ENCODE measurements around the gene MOK.
A peak's percentile ranks its signal among the peaks of the same experiment; 100 is the strongest.

Gene MOK

DNA sequence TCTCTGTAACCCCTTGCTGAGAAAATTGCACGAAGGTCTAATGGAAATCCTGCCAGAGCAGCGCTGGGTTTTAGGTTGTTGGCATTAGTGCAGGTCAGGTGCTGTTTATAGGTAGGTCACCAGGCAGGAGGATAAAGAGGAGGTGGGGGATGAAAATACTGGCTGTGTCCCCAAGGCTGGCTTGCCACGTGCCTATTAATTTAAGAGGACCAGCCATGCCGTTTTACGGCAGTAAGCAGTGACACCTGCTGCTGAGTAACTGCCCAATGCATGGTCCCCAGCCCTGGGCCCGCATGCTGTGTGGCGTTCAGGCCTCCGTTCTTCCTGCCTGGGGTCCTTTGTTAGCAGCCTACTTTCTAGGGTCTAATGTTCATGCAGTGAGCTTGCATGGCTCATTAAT, 98.0 kb downstream of the MOK start:
- no peak for TF ChIP-seq POLR2AphosphoS5 (IDR thresholded peaks at IDR 0.05; ENCODE audit: low read depth, low read length)
- no peak for TF ChIP-seq TAF1 (IDR thresholded peaks at IDR 0.05; ENCODE audit: low read depth, low read length)
- TF ChIP-seq PAX5 (IDR thresholded peaks at IDR 0.05; ENCODE audit: insufficient read depth, low read length, severe bottlenecking) = no peak
- TF ChIP-seq POU2F2 (IDR thresholded peaks at IDR 0.05; ENCODE audit: low read depth, low read length) = no peak
- no peak for TF ChIP-seq SPI1 (IDR thresholded peaks at IDR 0.05; ENCODE audit: low read depth, low read length)
- no peak for TF ChIP-seq POLR2A (IDR thresholded peaks at IDR 0.05; ENCODE audit: low read depth, low read length)
- no peak for FAIRE-seq
- DNase-seq (ENCODE audit: insufficient read length, low spot score) = no peak

GRCh38 chr14:102205560-102205959, 99.4 kb downstream of the MOK start:
- DNase-seq (ENCODE audit: insufficient read length, low spot score) (no peak), FAIRE-seq (no peak)
- no peak for TF ChIP-seq POLR2A (IDR thresholded peaks at IDR 0.05; ENCODE audit: low read depth, low read length)
- no peak for TF ChIP-seq SPI1 (IDR thresholded peaks at IDR 0.05; ENCODE audit: low read depth, low read length)
- no peak for TF ChIP-seq POU2F2 (IDR thresholded peaks at IDR 0.05; ENCODE audit: low read depth, low read length)

- FAIRE-seq = no peak
- TF ChIP-seq POU2F2 (IDR thresholded peaks at IDR 0.05; ENCODE audit: low read depth, low read length) (no peak), PAX5 (IDR thresholded peaks at IDR 0.05; ENCODE audit: insufficient read depth, low read length, severe bottlenecking) (no peak)
- no peak for DNase-seq (ENCODE audit: insufficient read length, low spot score)
Measured at GRCh38 chr14:102203382-102203781, 101.6 kb downstream of the MOK start.

DNA sequence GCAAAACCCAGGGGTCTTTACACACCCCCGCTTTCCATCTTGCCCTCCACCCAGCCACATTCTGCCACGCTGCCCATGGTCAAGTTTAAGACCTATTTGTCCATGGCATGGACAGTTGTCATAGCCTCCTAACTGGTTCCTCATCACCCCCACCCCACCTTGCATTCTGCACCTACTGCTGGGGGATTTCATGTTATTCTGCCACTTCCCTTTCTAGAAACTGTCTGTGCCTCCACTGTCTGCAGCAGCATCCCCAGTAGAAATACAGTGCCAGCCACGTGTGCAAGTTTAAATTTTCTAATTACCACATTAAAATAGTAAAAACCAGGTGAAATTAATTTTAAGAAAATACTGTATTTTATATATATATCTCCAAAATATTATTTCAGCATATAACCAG, 102.0 kb downstream of the MOK start:
- DNase-seq (ENCODE audit: insufficient read length, low spot score) (no peak), FAIRE-seq (peak; percentile 77)
- TF ChIP-seq POLR2AphosphoS5 (IDR thresholded peaks at IDR 0.05; ENCODE audit: low read depth, low read length) (no peak), SPI1 (IDR thresholded peaks at IDR 0.05; ENCODE audit: low read depth, low read length) (peak; percentile 83), POLR2A (IDR thresholded peaks at IDR 0.05; ENCODE audit: low read depth, low read length) (no peak), TAF1 (IDR thresholded peaks at IDR 0.05; ENCODE audit: low read depth, low read length) (no peak)

- DNase-seq (ENCODE audit: insufficient read length, low spot score) = no peak
- peak; percentile 51 for FAIRE-seq
- no peak for TF ChIP-seq TAF1 (IDR thresholded peaks at IDR 0.05; ENCODE audit: low read depth, low read length)
- TF ChIP-seq POLR2AphosphoS5 (IDR thresholded peaks at IDR 0.05; ENCODE audit: low read depth, low read length) = no peak
- TF ChIP-seq POLR2A (IDR thresholded peaks at IDR 0.05; ENCODE audit: low read depth, low read length) = no peak
- no peak for TF ChIP-seq POU2F2 (IDR thresholded peaks at IDR 0.05; ENCODE audit: low read depth, low read length)
Measured at GRCh38 chr14:102201776-102202175, 103.2 kb downstream of the MOK start.

DNA sequence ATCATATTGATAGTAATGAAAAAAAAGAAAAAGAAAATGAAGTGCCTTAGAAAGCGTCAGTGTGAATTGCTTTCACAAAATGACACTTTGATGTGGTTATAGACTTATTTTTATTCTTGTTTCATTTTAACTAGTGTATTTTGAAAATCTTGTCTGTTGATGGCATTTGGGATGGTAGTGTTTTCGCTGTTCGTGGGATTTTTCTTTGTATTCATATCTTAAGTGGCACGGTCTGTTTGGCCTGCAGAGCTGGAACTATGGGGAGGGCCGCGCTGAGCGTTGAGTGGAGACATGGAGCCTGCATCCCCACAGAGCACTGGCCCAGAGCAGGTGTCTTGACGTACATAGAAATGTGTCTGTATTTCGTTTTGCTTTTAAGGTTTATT, 103.6 kb downstream of the MOK start:
- FAIRE-seq (peak; percentile 13), DNase-seq (ENCODE audit: insufficient read length, low spot score) (no peak)
- TF ChIP-seq SPI1 (IDR thresholded peaks at IDR 0.05; ENCODE audit: low read depth, low read length) = no peak
- no peak for TF ChIP-seq TAF1 (IDR thresholded peaks at IDR 0.05; ENCODE audit: low read depth, low read length)
- TF ChIP-seq POLR2A (IDR thresholded peaks at IDR 0.05; ENCODE audit: low read depth, low read length) = no peak
- TF ChIP-seq POU2F2 (IDR thresholded peaks at IDR 0.05; ENCODE audit: low read depth, low read length) = no peak
- TF ChIP-seq POLR2AphosphoS5 (IDR thresholded peaks at IDR 0.05; ENCODE audit: low read depth, low read length) = no peak
- TF ChIP-seq PAX5 (IDR thresholded peaks at IDR 0.05; ENCODE audit: insufficient read depth, low read length, severe bottlenecking) = no peak

GRCh38 chr14:102200690-102201352, 104.1 kb downstream of the MOK start:
- DNase-seq (ENCODE audit: insufficient read length, low spot score) (no peak), FAIRE-seq (peak; percentile 64)
- no peak for TF ChIP-seq POU2F2 (IDR thresholded peaks at IDR 0.05; ENCODE audit: low read depth, low read length)
- TF ChIP-seq PAX5 (IDR thresholded peaks at IDR 0.05; ENCODE audit: insufficient read depth, low read length, severe bottlenecking) = no peak
- no peak for TF ChIP-seq POLR2AphosphoS5 (IDR thresholded peaks at IDR 0.05; ENCODE audit: low read depth, low read length)
- TF ChIP-seq TAF1 (IDR thresholded peaks at IDR 0.05; ENCODE audit: low read depth, low read length) = no peak
- TF ChIP-seq POLR2A (IDR thresholded peaks at IDR 0.05; ENCODE audit: low read depth, low read length) = no peak
- TF ChIP-seq SPI1 (IDR thresholded peaks at IDR 0.05; ENCODE audit: low read depth, low read length) = no peak

DNA sequence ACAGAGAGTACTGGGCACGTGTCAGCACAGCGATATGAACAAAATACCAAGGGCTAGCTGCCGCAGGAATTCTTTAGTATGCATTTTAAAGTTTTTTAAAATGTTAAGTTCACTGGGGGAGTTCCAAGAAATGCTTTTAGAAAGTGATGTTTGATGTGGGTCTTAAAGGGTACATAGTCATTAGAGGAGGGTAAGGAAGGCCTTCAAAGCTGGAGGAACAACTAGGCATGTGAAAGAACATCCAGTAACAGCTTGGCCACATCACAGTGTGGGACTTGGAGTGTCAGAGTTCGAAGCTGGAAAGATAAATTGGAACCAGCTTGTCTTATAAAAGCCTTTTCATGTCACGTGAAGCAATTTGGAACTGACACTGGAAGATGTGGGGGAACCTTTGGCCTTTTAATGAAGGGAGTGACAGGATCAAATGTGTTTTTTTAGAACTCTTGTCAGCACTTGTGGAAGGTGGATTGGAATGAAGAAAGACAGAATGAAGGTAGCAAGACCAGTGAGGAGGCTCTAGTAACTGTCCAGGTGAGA, 107.6 kb downstream of the MOK start:
- no peak for TF ChIP-seq POU2F2 (IDR thresholded peaks at IDR 0.05; ENCODE audit: low read depth, low read length)
- TF ChIP-seq SPI1 (IDR thresholded peaks at IDR 0.05; ENCODE audit: low read depth, low read length) = no peak
- TF ChIP-seq TAF1 (IDR thresholded peaks at IDR 0.05; ENCODE audit: low read depth, low read length) = no peak
- no peak for TF ChIP-seq POLR2AphosphoS5 (IDR thresholded peaks at IDR 0.05; ENCODE audit: low read depth, low read length)
- no peak for TF ChIP-seq PAX5 (IDR thresholded peaks at IDR 0.05; ENCODE audit: insufficient read depth, low read length, severe bottlenecking)
- no peak for TF ChIP-seq POLR2A (IDR thresholded peaks at IDR 0.05; ENCODE audit: low read depth, low read length)
- FAIRE-seq = no peak
- no peak for DNase-seq (ENCODE audit: insufficient read length, low spot score)

DNA sequence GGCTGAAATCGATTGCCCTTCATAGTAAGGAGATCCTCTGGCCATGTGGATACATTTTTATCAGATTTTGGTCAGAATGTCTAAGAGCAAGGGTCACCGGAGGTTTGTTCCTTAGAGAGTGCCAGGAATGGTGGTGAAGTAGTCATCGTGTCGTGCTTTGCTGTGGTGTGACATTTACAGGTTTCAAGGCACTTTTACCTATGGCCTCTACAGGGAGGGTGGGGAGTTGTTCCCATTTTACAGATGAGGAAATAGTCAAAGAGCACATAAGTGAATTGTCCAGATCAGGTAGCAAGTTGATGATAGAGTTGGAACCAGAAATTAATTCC, 108.1 kb downstream of the MOK start:
- no peak for FAIRE-seq
- DNase-seq (ENCODE audit: insufficient read length, low spot score) = no peak
- TF ChIP-seq TAF1 (IDR thresholded peaks at IDR 0.05; ENCODE audit: low read depth, low read length) (no peak), POLR2AphosphoS5 (IDR thresholded peaks at IDR 0.05; ENCODE audit: low read depth, low read length) (no peak), POU2F2 (IDR thresholded peaks at IDR 0.05; ENCODE audit: low read depth, low read length) (no peak), POLR2A (IDR thresholded peaks at IDR 0.05; ENCODE audit: low read depth, low read length) (no peak), PAX5 (IDR thresholded peaks at IDR 0.05; ENCODE audit: insufficient read depth, low read length, severe bottlenecking) (no peak), SPI1 (IDR thresholded peaks at IDR 0.05; ENCODE audit: low read depth, low read length) (no peak)

DNA sequence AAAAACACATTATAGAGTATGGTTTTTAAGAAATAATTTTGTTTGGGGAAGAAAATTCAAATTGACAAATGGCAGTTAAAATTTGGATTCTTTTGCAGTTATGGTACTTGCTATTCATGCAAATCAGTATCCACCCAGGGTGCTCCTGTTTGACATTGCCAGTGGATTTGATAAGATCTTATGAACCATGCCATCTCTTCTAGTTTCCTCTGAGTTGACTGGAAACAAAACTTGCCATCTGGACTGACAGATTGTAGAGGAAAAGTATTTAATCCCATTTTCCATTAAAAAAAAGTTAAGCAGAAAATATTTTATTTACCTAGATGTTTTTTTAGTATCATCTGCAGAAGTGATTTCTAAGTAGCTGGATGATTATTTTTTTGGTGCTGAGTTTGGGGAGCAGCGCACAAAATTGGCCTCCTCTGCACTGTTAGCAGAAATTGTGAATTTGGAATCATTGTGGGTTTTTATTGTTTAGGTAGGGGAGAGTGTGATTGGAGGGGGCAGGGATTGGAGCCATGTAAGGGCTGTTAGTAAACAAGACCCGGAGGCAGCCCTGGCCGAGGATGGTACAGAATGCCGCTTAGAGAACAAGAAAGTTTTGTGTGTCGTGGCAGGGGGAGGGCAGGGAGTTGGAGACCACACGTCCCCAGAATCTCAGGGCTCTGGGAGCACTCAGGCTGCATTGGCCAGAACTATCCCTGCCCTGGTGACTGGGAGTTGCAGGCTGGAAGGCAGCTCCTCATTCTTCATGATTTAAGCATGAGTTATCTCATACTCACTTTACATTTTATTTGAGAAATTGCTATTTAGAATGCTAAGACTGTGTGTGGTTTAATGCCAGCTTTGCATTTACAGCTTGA, 108.7 kb downstream of the MOK start:
- FAIRE-seq = no peak
- no peak for DNase-seq (ENCODE audit: insufficient read length, low spot score)
- no peak for TF ChIP-seq POLR2AphosphoS5 (IDR thresholded peaks at IDR 0.05; ENCODE audit: low read depth, low read length)

All from GM12891 (cell line).